Measurements from ENCODE around the gene DNAI1. TPM values are rescaled to one million over a fixed set of nuclear protein-coding genes. Genes with fewer than 3 reads are reported as not detected.

DNAI1 gene
- total and polyA plus RNA-seq, 10 of the 15 experiments (the other 5 are each of a cell fraction or from before 2014, with no cell fraction given): not detected

GRCh38 chr9:34526026-34526425 is 67.4 kb downstream of the DNAI1 start:
- Histone ChIP-seq H3K36me3 (ENCODE audit: control insufficient read depth in 2 of 2, insufficient read depth in 2 of 2, low read length in 1 of 2) (no peaks in the 10 kb centered on the region), H3K4me3 (no peak overlapping the region), H3K79me2 (ENCODE audit: control insufficient read depth, insufficient read depth, low read length) (no peaks in the 10 kb centered on the region), H3K27me3 (replicated peaks in 1 of 2; ENCODE audit: control insufficient read depth in 2 of 2, insufficient read depth in 2 of 2, low read length in 1 of 2) (peaks cover 9% of the 10 kb centered on the region in 2 experiments; a peak in 3 of 4 replicates), H2AFZ (ENCODE audit: control insufficient read depth, low read depth, low read length) (no peak overlapping the region), H3K9me3 (replicated peaks; ENCODE audit: control insufficient read depth, insufficient read depth, low read length) (no peaks in the 10 kb centered on the region; the same call in 2 of the 3 replicates), H3K4me2 (ENCODE audit: control insufficient read depth, insufficient read depth) (no peak overlapping the region), H3K27ac (ENCODE audit: control insufficient read depth, insufficient read depth) (no peak overlapping the region), H4K20me1 (ENCODE audit: control insufficient read depth, insufficient read depth) (peaks cover 4% of the 10 kb centered on the region), H3K4me1 (ENCODE audit: control insufficient read depth, insufficient read depth, low read length) (no peaks in the 10 kb centered on the region), H3K9ac (ENCODE audit: control insufficient read depth, insufficient read depth, low read length) (no peak overlapping the region)
- ChIA-PET POLR2A (no interaction called here), CTCF (no interaction called here), SMC1A (ENCODE audit: uncharacterized antibody, unreplicated experiment) (no interaction called here), RAD21 (ENCODE audit: unreplicated experiment) (no interaction called here)
- FAIRE-seq: no peak
- BruUV-seq (replicated peaks): no TSS peak
- WGBS (ENCODE audit: insufficient coverage, insufficient replicate concordance, low lambda C conversion rate, missing lambda C conversion rate): 45% methylated on average over 2 of the region's 2 CpGs
- in situ Hi-C loops (cut with MboI) (no loop called here), intact Hi-C loops (cut with micrococcal nuclease; ENCODE audit: unreplicated experiment) (no loop called here)
- no peak for DNase-seq (ENCODE audit: low read depth, low spot score)
- ATAC-seq: no peak
- TF ChIP-seq ZNF274 (IDR thresholded peaks at IDR 0.05; ENCODE audit: insufficient read depth, insufficient read length): no peak
- TF ChIP-seq BCL3 (IDR thresholded peaks at IDR 0.05; ENCODE audit: borderline replicate concordance, insufficient read depth, low read depth, low read length, poor library complexity, severe bottlenecking): no peak
- TF ChIP-seq YBX1 (IDR thresholded peaks at IDR 0.05): no peak
- no peak for TF ChIP-seq ATF2 (IDR thresholded peaks at IDR 0.05; ENCODE audit: low read length)
- no peak for TF ChIP-seq E2F8 (IDR thresholded peaks at IDR 0.05; ENCODE audit: low read depth, partially characterized antibody)
- TF ChIP-seq BMI1 (IDR thresholded peaks at IDR 0.05; ENCODE audit: borderline replicate concordance): no peak
- TF ChIP-seq ATF3 (IDR thresholded peaks at IDR 0.05; ENCODE audit: borderline replicate concordance, extremely low read depth, low read depth, low read length): no peak
- TF ChIP-seq FOS (IDR thresholded peaks at IDR 0.05; ENCODE audit: borderline replicate concordance, extremely low read depth, insufficient read length): no peak
- no peak for TF ChIP-seq TCF3 (IDR thresholded peaks at IDR 0.05; ENCODE audit: borderline replicate concordance, insufficient read depth, low read depth, low read length)
- no peak for TF ChIP-seq ATF7 (IDR thresholded peaks at IDR 0.05; ENCODE audit: low read depth)
- no peak for TF ChIP-seq RCOR1 (conservative IDR thresholded peaks at IDR 0.05; ENCODE audit: low read depth, low read length)
- TF ChIP-seq DPF2 (IDR thresholded peaks at IDR 0.05): no peak
- TF ChIP-seq HCFC1 (IDR thresholded peaks at IDR 0.05; ENCODE audit: low read length): no peak
- TF ChIP-seq RELA (IDR thresholded peaks at IDR 0.05; ENCODE audit: borderline replicate concordance, partially characterized antibody): no peak
- no peak for TF ChIP-seq BCLAF1 (IDR thresholded peaks at IDR 0.05)
- no peak for TF ChIP-seq MYC (IDR thresholded peaks at IDR 0.05; ENCODE audit: insufficient read depth, insufficient read length, insufficient replicate concordance, low read length, severe bottlenecking)

Measured in GM12878 (cell line).